Heart right ventricle (tissue), 16 donors: ENCODE measurements around the gene LRRC8C. TPM values are rescaled to one million over a fixed set of nuclear protein-coding genes. Genes with fewer than 3 reads are reported as not detected.

Source experiments
- ATAC-seq, 8 donors: fragments of 200-7000 bp; cut with Tn5 transposase; one replicate each; pipeline ENCODE4 v1.9.1; 2020; ENCODE audit warnings: mild to moderate bottlenecking in 8 of 8, moderate library complexity in 8 of 8, moderate number of reproducible peaks in 1 of 8
- DNase-seq, 2 donors: peaks; one replicate each; pipeline ENCODE4 v3.0.0-alpha.2; 2020
- H3K27ac ChIP-seq, 10 donors: fragments of 200-600 bp; sonication (generic) in 2 of 10; one replicate each; pipeline versions ENCODE4 v1.5.0 to v1.8.0; 2020 to 2022; ENCODE audit warnings: mild to moderate bottlenecking in 3 of 10
- H3K27me3 ChIP-seq, 7 donors: fragments of 200-600 bp; one replicate each; pipeline ENCODE4 v1.8.0; 2021 to 2022; ENCODE audit warnings: mild to moderate bottlenecking in 2 of 7
- H3K36me3 ChIP-seq, 9 donors: fragments of 200-600 bp; sonication (generic) in 1 of 9; one replicate each; pipeline versions ENCODE4 v1.5.0 to v1.8.0; 2020 to 2022; ENCODE audit warnings: mild to moderate bottlenecking in 2 of 9
- H3K4me1 ChIP-seq, 9 donors: fragments of 200-600 bp; sonication (generic) in 1 of 9; one replicate each; pipeline versions ENCODE4 v1.5.0 to v1.8.0; 2020 to 2022; ENCODE audit warnings: mild to moderate bottlenecking in 4 of 9
- H3K4me3 ChIP-seq, 10 donors: fragments of 200-600 bp; sonication (generic) in 2 of 10; one replicate each; pipeline versions ENCODE4 v1.5.0 to v1.8.0; 2020 to 2022; ENCODE audit warnings: mild to moderate bottlenecking in 7 of 10, moderate library complexity in 2 of 10
- H3K9me3 ChIP-seq, 11 donors: fragments of 200-600 bp in 10 of 11; sonication (generic) in 2 of 11; one replicate each; pipeline versions ENCODE4 v1.5.0 to v1.8.0; 2013 to 2022; ENCODE audit warnings: mild to moderate bottlenecking in 2 of 11, control low read depth in 1 of 11, moderate library complexity in 1 of 11
- WGBS, 2 donors: extraction: QIAGEN DNeasy Blood & Tissue Kit; methylation state at CpG; one replicate each; pipeline ENCODE4 v1.1.7; 2013; ENCODE audit warnings: inconsistent platforms in 1 of 2; 5-methylcytosine and 5-hydroxymethylcytosine counted together
- intact Hi-C, 10 donors: fragments of 100-400 bp; cut with DNase I; formaldehyde crosslinking; loops; one replicate each; pipeline versions ENCODE4 v1.11.1 to v1.14.2; 2022
- polyA plus RNA-seq, 2 donors: library from polyadenylated mRNA; stranded (reverse); fragments of 200-250 nt; gene quantifications; one replicate each; pipeline ENCODE4 v1.2.3, GENCODE V29; 2013
- total RNA-seq, 10 donors: library from RNA; stranded (reverse); fragmentation: NEBNext Ultra II Directional in 3 of 10; extraction: Animal tissue kit (Norgen Biotek cat#: 25700) in 3 of 10; gene quantifications; one replicate each; pipeline versions ENCODE4 v1.2.1 to v1.2.4, GENCODE V29; 2021 to 2023
- TF ChIP-seq, protein P1 (sequence below), 9 donors: fragments of 200-600 bp; sonication (generic) in 2 of 9; IDR thresholded peaks; one replicate each; pipeline versions ENCODE4 v1.5.0 to v1.8.0; 2021 to 2022; ENCODE audit warnings: antibody characterized with exemption in 9 of 9, mild to moderate bottlenecking in 5 of 9, moderate library complexity in 1 of 9
- donor health status: Arrhythmogenic right ventricular cardiomyopathy.
- donor health status: ischemic (EF 13 %, LVEDD 7.1; RV severe dilation, severe dysfunction).
- donor health status: healthy with polysubstance abuse.
- donor health status: DM: no; HTN: yes; CAD: no.
- donor health status: DM: no; HTN: no; CAD: no.
- donor health status: ischemic (EF 25% LVEDD 6.9; RV normal size, moderate dysfunction).
- donor health status: ischemic (EF 25% LVEDD 5.7; RV mildly dilated, moderate dysfunction).
- donor health status: healthy.
- donor health status: DM: yes; HTN: yes; CAD: no.
- donor health status: Ischemic cardiomyopathy.
- donor health status: ischemic (EF 35%, LVEDD 5.7; RV mildly dilated, moderate dysfunction).
- donor health status: nonischemic (EF 11% LVEDD 7.7; RV severe dilation, severe dysfunction).
- donor health status: DM: yes; HTN: yes; CAD: no.
- donor health status: PGD.
- donor health status: ischemic (EF 29% LVEDD 5.4; RV normal size, mild dysfunction).
- donor health status: nonischemic (EF 23%, LVEDD 6.1; RV moderate dilation, normal function).

The LRRC8C gene
- total and polyA plus RNA-seq, 12 donors = 3.7 to 12.3 (median 8.2) TPM

DNA sequence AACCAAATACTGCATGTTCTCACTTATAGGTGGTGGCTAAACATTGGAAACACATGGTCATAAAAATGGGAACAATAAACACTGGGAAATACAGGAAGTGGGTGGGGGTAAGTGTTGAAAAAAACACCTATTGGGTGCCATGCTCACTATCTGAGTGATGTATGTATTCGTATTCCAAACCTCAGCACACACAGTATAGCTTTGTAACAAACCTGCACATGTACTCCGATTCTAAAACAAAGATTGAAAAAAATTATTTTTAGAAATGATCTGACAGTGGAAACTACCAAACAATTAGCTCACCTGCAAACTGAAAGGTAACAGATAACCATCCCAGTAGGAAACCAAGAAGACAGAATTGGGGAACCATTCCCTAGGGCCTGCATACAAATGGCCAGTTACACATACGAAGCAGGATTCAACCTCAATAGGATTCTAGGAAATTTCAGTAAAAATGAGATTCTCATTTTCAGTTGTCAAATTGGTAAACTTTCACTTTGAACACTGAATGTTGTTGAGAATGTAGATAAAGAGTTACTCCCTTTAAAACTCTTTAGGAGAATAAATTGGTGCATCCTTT lies 99.8 kb downstream of the LRRC8C start:
- intact Hi-C loops = no loop called here
- no peaks in the 10 kb centered on the region for H3K36me3 ChIP-seq
- WGBS, 2 donors = 76 to 80% methylated on average over 3 of the region's 3 CpGs

DNA sequence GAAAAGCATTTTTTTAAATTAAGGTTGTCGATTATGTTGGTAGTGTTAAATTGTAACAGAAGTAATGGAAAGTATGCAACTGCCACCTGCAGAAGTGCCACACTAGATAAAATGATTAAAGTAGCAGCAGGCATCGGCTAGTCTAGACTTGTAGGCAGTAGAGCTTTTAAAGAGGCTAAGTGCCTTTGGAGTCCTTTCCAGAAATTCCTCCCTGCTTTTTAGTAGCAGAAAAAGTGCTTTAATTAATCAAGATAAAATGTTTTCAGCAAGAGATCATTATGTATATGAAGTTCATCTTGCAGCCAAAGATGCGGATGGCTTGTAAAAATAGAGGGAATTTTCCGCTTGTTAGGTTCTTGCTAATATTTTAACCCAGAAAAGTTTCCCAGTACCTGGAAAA lies 100.8 kb downstream of the LRRC8C start:
- peaks cover 0 to 16% (median 4%) of the 10 kb centered on the region in 9 donors for H3K4me1 ChIP-seq
- no peaks in the 10 kb centered on the region for H3K27me3 ChIP-seq
- DNase-seq (no peak), ATAC-seq (no peak)
- TF ChIP-seq, protein P1, sequence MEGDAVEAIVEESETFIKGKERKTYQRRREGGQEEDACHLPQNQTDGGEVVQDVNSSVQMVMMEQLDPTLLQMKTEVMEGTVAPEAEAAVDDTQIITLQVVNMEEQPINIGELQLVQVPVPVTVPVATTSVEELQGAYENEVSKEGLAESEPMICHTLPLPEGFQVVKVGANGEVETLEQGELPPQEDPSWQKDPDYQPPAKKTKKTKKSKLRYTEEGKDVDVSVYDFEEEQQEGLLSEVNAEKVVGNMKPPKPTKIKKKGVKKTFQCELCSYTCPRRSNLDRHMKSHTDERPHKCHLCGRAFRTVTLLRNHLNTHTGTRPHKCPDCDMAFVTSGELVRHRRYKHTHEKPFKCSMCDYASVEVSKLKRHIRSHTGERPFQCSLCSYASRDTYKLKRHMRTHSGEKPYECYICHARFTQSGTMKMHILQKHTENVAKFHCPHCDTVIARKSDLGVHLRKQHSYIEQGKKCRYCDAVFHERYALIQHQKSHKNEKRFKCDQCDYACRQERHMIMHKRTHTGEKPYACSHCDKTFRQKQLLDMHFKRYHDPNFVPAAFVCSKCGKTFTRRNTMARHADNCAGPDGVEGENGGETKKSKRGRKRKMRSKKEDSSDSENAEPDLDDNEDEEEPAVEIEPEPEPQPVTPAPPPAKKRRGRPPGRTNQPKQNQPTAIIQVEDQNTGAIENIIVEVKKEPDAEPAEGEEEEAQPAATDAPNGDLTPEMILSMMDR (IDR thresholded peaks at IDR 0.05) = no peak
- no peaks in the 10 kb centered on the region for H3K36me3 ChIP-seq
- no peak overlapping the region for H3K27ac ChIP-seq
- WGBS, 2 donors = 63 to 80% methylated on average over 4 of the region's 4 CpGs
- no peak overlapping the region for H3K4me3 ChIP-seq
- intact Hi-C loops = no loop called here
- H3K9me3 ChIP-seq = no peaks in the 10 kb centered on the region

More for the DNA sequence above, 99.8 kb downstream of the LRRC8C start:
- Histone ChIP-seq H3K4me1 (peaks cover 0 to 25% (median 12%) of the 10 kb centered on the region in 9 donors), H3K27ac (no peak overlapping the region), H3K4me3 (no peak overlapping the region), H3K27me3 (no peaks in the 10 kb centered on the region), H3K9me3 (no peaks in the 10 kb centered on the region)
- no peak for ATAC-seq
- TF ChIP-seq, protein P1 (IDR thresholded peaks at IDR 0.05) = no peak
- no peak for DNase-seq

DNA sequence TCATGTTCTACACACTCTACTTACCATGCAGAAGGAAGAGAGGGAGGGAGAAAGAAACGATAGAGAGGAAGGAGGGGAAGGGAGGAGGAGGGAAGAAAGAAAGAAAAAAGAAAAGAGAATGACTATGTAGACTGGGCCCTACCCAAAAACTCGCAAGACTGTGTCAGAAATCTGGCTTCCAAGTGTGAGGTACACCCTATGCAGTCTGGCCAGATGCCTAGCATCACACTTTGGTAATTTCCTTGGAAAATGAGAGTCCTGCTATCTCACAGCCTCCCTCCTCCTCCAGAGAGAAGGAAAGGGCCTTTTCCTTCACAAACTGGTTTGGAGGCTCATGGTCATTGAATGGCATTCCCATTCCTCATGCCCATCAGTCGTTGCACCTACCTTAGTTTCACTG lies 101.5 kb downstream of the LRRC8C start:
- H3K9me3 ChIP-seq = no peaks in the 10 kb centered on the region
- ATAC-seq (peak in 6 of 8 donors; percentile 33 to 55 (median 41)), DNase-seq (peak in 1 of 2 donors; percentile 42)
- no peaks in the 10 kb centered on the region for H3K36me3 ChIP-seq
- no peaks in the 10 kb centered on the region for H3K27me3 ChIP-seq
- intact Hi-C loops = no loop called here
- TF ChIP-seq, protein P1 (IDR thresholded peaks at IDR 0.05) = no peak
- no peak overlapping the region for H3K4me3 ChIP-seq
- H3K27ac ChIP-seq = no peak overlapping the region
- peaks cover 0 to 18% (median 4%) of the 10 kb centered on the region in 9 donors for H3K4me1 ChIP-seq
- 44 to 57% methylated on average over 3 of the region's 3 CpGs for WGBS, 2 donors

DNA sequence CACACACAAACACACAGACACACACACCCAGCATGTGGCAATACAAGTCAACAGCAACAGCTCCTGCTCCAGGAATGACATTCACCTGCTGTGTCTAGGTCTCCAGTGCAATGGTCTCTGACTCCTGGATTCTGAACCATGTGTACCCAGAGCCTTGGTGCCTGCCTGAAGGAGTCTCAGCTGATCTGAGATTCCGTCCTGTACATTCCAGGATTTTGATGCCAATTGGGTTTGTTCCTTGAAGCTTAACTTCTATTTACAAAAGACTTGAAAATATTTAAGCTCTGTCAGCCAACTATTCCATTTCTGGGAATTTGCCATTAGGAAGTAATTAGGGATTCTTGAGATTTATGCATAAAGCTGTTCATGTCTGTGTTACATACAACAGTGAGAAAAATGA lies 102.6 kb downstream of the LRRC8C start:
- TF ChIP-seq, protein P1 (IDR thresholded peaks at IDR 0.05) = no peak
- no peak overlapping the region for H3K4me3 ChIP-seq
- H3K4me1 ChIP-seq = peaks cover 0 to 27% (median 11%) of the 10 kb centered on the region in 9 donors
- H3K27ac ChIP-seq = no peak overlapping the region
- no peaks in the 10 kb centered on the region for H3K9me3 ChIP-seq
- no peaks in the 10 kb centered on the region for H3K36me3 ChIP-seq
- 64 to 66% methylated on average over 1 of the region's 1 CpG for WGBS, 2 donors
- intact Hi-C loops = no loop called here
- no peak for ATAC-seq
- no peaks in the 10 kb centered on the region for H3K27me3 ChIP-seq
- no peak for DNase-seq
